Keratinocyte (primary cell): ENCODE data around the gene CMIP. TPM values are rescaled to one million over a fixed set of nuclear protein-coding genes. Genes with fewer than 3 reads are reported as not detected.

Experiments used
- DNase-seq: peaks from one replicate; pipeline ENCODE4 v3.0.0-alpha.2; 2011; ENCODE audit warnings: low read depth, missing footprints, low spot score
- FAIRE-seq: peaks from 2 replicates; lab custom pipeline; 2011; peaks lifted over from hg19 to GRCh38; lab: Jason Lieb, UNC
- H2AFZ ChIP-seq: 2 replicates; pipeline ENCODE4 v1.6.0; 2012; ENCODE audit warnings: low read length, control low read depth, inconsistent platforms; ENCODE audit not compliant: control insufficient read depth
- H3K27ac ChIP-seq: 2 replicates; pipeline ENCODE4 v1.5.1; 2011; ENCODE audit warnings: low read length; ENCODE audit not compliant: control insufficient read depth, insufficient read depth
- H3K27me3 ChIP-seq: 3 replicates; pipeline ENCODE4 v1.6.0; 2011; ENCODE audit warnings: low read length; ENCODE audit not compliant: control insufficient read depth, insufficient read depth; ENCODE audit errors: extremely low read depth
- H3K36me3 ChIP-seq, 2 experiments: 2 replicates in 1 of 2; 3 replicates in 1 of 2; pipeline ENCODE4 v1.5.1; 2011; ENCODE audit warnings: low read length in 2 of 2, mild to moderate bottlenecking in 1 of 2; ENCODE audit not compliant: control insufficient read depth in 2 of 2, insufficient read depth in 2 of 2; ENCODE audit errors: extremely low read depth in 1 of 2
- H3K4me1 ChIP-seq: 3 replicates; pipeline ENCODE4 v1.5.1; 2011; ENCODE audit warnings: low read length; ENCODE audit not compliant: control insufficient read depth, insufficient read depth; ENCODE audit errors: extremely low read depth
- H3K4me2 ChIP-seq: 3 replicates; pipeline ENCODE4 v1.6.0; 2011; ENCODE audit warnings: low read depth, low read length; ENCODE audit not compliant: control insufficient read depth, insufficient read depth; ENCODE audit errors: extremely low read depth
- H3K4me3 ChIP-seq, 3 experiments: fragments of 200-600 bp in 1 of 3; sonication (generic) in 1 of 3; 2 replicates in 2 of 3; 3 replicates in 1 of 3; pipeline ENCODE4 v1.5.1; 2011 to 2016; ENCODE audit warnings: low read length in 3 of 3, mild to moderate bottlenecking in 3 of 3, control low read depth in 2 of 3, inconsistent platforms in 1 of 3, low read depth in 1 of 3, mixed read lengths in 1 of 3, mixed run types in 1 of 3, moderate library complexity in 1 of 3; ENCODE audit not compliant: control insufficient read depth in 2 of 3, insufficient read depth in 2 of 3; ENCODE audit errors: extremely low read depth in 1 of 3
- H3K79me2 ChIP-seq: 2 replicates; pipeline ENCODE4 v1.6.0; 2012; ENCODE audit warnings: low read length; ENCODE audit not compliant: control insufficient read depth, insufficient read depth
- H3K9ac ChIP-seq: 3 replicates; pipeline ENCODE4 v1.6.0; 2011; ENCODE audit warnings: low read length; ENCODE audit not compliant: control insufficient read depth, insufficient read depth; ENCODE audit errors: extremely low read depth
- H3K9me1 ChIP-seq: 3 replicates; pipeline ENCODE4 v1.6.0; 2011; ENCODE audit warnings: low read length; ENCODE audit not compliant: control insufficient read depth, insufficient read depth; ENCODE audit errors: extremely low read depth
- H3K9me3 ChIP-seq: 2 replicates; pipeline ENCODE4 v1.5.1; 2012; ENCODE audit warnings: low read depth, low read length; ENCODE audit not compliant: control insufficient read depth
- H4K20me1 ChIP-seq: 3 replicates; pipeline ENCODE4 v1.6.0; 2011; ENCODE audit warnings: low read length; ENCODE audit not compliant: control insufficient read depth, insufficient read depth; ENCODE audit errors: extremely low read depth
- CTCF ChIP-seq, 3 experiments: IDR thresholded peaks in 1 of 3; conservative IDR thresholded peaks in 1 of 3; optimal IDR thresholded peaks in 1 of 3; 2 replicates in 2 of 3; 3 replicates in 1 of 3; pipeline versions ENCODE3 to v1.5.1; 2011; ENCODE audit warnings: low read length in 3 of 3, mild to moderate bottlenecking in 3 of 3, moderate library complexity in 2 of 3, control low read depth in 1 of 3, inconsistent platforms in 1 of 3; ENCODE audit not compliant: insufficient read depth in 2 of 3; ENCODE audit errors: extremely low read depth in 1 of 3
- EZH2 ChIP-seq: IDR thresholded peaks from one replicate; pipeline ENCODE4 v1.6.1; 2012; ENCODE audit warnings: inconsistent platforms, mild to moderate bottlenecking, low read length, moderate library complexity
- dilution Hi-C: fragments of 300-500 bp; cut with MboI; formaldehyde crosslinking; loops from one replicate; pipeline ENCODE4 v1.7.0; 2020; ENCODE audit warnings: low sequenced_read_pairs; ENCODE audit not compliant: extremely low pct_ligation_motif_present
- polyA plus RNA-seq, 5 experiments: library from polyadenylated mRNA; depleted of rRNA in 3 of 5; stranded (reverse) in 3 of 5; stranded (forward) in 1 of 5; unstranded in 1 of 5; fragments of >200 nt; gene quantifications; 1 replicate in 1 of 5; 2 replicates in 3 of 5; 3 replicates in 1 of 5; pipeline versions ENCODE4 v1.2.1 to v1.2.3, GENCODE V29; 2011 to 2012; ENCODE audit warnings: missing spikeins in 2 of 5, low read depth in 1 of 5, low replicate concordance in 1 of 5

CMIP gene
- polyA plus RNA-seq, 1 donor (not counting 4 experiments of a cell fraction or from before 2014, with no cell fraction given): 5.0 TPM

- TF ChIP-seq EZH2: no peak
- no peak for TF ChIP-seq CTCF (optimal IDR thresholded peaks at IDR 0.05 in 1 of 3, IDR thresholded peaks at IDR 0.05 in 1 of 3, conservative IDR thresholded peaks at IDR 0.05 in 1 of 3; ENCODE audit: extremely low read depth in 1 of 3, insufficient read depth in 2 of 3, low read length in 3 of 3)
- DNase-seq (no peak), FAIRE-seq (no peak)
- no peaks in the 10 kb centered on the region for H3K9me3 ChIP-seq
- no peaks in the 10 kb centered on the region for H3K4me1 ChIP-seq
- H3K9me1 ChIP-seq: no peaks in the 10 kb centered on the region
- H3K4me3 ChIP-seq: no peak overlapping the region
- no peak overlapping the region for H2AFZ ChIP-seq
- peaks cover 22 to 42% of the 10 kb centered on the region in 2 experiments for H3K36me3 ChIP-seq
- peaks cover 14% of the 10 kb centered on the region for H4K20me1 ChIP-seq
- no peak overlapping the region for H3K4me2 ChIP-seq
- dilution Hi-C loops: no loop called here
- H3K79me2 ChIP-seq: peaks cover 8% of the 10 kb centered on the region
- no peaks in the 10 kb centered on the region for H3K27me3 ChIP-seq
- H3K9ac ChIP-seq: no peak overlapping the region
- no peak overlapping the region for H3K27ac ChIP-seq
Observed at GRCh38 chr16:81681311-81681710, 236.7 kb downstream of the CMIP start.

- TF ChIP-seq EZH2: no peak
- no peak for TF ChIP-seq CTCF (optimal IDR thresholded peaks at IDR 0.05 in 1 of 3, IDR thresholded peaks at IDR 0.05 in 1 of 3, conservative IDR thresholded peaks at IDR 0.05 in 1 of 3; ENCODE audit: extremely low read depth in 1 of 3, insufficient read depth in 2 of 3, low read length in 3 of 3)
- no peak overlapping the region for H3K9ac ChIP-seq
- no peaks in the 10 kb centered on the region for H3K9me3 ChIP-seq
- no peak overlapping the region for H3K27ac ChIP-seq
- H3K27me3 ChIP-seq: no peaks in the 10 kb centered on the region
- no peaks in the 10 kb centered on the region for H3K4me1 ChIP-seq
- no peaks in the 10 kb centered on the region for H3K9me1 ChIP-seq
- no peak overlapping the region for H2AFZ ChIP-seq
- no peak overlapping the region for H3K4me3 ChIP-seq
- peaks cover 7% of the 10 kb centered on the region for H4K20me1 ChIP-seq
- dilution Hi-C loops: no loop called here
- H3K36me3 ChIP-seq: peaks cover 16 to 25% of the 10 kb centered on the region in 2 experiments
- no peak for DNase-seq
- no peak overlapping the region for H3K4me2 ChIP-seq
- no peak for FAIRE-seq
- H3K79me2 ChIP-seq: peaks cover 12% of the 10 kb centered on the region
Observed at GRCh38 chr16:81684242-81684837, 239.7 kb downstream of the CMIP start.
